Astrocyte of the spinal cord (primary cell): Measurements from ENCODE around the gene EPB41L1.

Experiments used
- DNase-seq: peaks from one replicate; pipeline ENCODE4 v3.0.0; 2011; ENCODE audit warnings: low read depth, low spot score
- H3K4me3 ChIP-seq: 2 replicates; pipeline ENCODE4 v1.5.1; 2011; ENCODE audit warnings: low read depth, mild to moderate bottlenecking, low read length, moderate library complexity
- in situ Hi-C: cut with HindIII; loops from 2 replicates; pipeline ENCODE4 v1.10.0; 2017; ENCODE audit warnings: low sequenced_read_pairs
- TF ChIP-seq, protein P1 (sequence below): IDR thresholded peaks from 2 replicates; pipeline ENCODE4 v1.5.1; 2012; ENCODE audit warnings: low read depth, mild to moderate bottlenecking, low read length, inconsistent platforms

Gene EPB41L1

DNA sequence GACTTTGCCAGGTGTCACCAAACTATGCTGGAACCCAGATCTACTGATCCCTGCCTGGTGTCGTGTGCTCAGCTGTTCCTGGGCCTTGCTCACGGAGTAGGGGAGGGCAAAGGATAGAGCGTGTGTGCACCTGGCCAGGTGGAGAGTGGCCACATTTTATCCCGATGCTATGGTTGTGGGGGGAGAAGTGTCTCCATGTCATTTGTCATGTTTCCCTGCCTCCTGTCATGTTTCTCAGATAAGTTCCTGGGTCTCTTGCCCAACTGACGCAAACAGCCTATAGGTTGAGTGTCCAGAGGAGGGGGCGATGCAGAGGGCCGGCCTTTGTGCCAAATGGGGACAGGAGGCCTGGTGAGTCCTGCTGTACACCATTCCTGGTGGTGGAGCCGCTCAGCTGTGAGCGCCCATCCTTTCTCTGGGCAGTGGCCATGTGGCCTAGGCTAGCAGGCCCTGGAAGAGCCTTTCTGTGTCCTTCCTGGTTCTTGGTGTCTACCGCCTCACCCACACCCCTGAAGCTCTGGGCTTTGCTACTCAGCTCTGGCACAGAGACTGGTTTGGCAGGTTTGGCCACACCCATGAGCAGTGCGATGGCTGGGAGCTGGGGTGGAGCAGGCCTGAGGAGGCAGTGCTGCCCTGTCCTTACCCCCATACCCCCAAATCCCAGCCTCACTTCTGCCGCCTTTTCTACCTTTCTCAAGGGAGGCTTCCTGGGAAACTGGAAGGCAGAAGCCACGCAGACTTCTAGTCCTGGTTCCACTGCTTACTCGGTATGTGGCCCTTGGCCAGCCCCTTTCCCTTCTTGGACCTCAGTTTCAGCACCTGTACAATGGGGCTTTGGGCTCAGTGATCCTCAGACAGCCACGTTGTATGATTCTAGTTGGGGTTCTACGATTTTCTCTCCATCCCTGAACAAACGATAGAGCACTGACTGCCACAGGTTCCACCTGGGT lies 32.3 kb upstream of the EPB41L1 start:
- in situ Hi-C loops: no loop called here
- TF ChIP-seq, protein P1, sequence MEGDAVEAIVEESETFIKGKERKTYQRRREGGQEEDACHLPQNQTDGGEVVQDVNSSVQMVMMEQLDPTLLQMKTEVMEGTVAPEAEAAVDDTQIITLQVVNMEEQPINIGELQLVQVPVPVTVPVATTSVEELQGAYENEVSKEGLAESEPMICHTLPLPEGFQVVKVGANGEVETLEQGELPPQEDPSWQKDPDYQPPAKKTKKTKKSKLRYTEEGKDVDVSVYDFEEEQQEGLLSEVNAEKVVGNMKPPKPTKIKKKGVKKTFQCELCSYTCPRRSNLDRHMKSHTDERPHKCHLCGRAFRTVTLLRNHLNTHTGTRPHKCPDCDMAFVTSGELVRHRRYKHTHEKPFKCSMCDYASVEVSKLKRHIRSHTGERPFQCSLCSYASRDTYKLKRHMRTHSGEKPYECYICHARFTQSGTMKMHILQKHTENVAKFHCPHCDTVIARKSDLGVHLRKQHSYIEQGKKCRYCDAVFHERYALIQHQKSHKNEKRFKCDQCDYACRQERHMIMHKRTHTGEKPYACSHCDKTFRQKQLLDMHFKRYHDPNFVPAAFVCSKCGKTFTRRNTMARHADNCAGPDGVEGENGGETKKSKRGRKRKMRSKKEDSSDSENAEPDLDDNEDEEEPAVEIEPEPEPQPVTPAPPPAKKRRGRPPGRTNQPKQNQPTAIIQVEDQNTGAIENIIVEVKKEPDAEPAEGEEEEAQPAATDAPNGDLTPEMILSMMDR: no peak
- DNase-seq: no peak
- no peak overlapping the region for H3K4me3 ChIP-seq

DNA sequence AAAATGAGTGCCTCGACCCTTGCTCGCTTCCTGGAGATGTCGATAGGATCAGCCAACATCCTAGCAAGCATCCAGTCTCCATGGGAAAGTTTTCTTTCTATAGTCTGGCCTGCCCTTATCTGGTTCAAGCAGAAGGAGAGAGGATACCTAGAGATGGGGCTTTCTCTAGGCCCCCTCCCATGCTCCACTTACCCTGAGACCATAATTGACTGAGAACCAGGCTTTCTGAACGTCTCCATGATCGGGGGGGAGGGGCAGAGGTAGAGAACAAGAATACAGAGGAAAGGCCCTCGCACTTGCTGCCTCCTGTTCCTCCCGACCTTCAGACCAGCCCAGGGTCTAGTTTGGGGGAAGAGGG lies 31.6 kb upstream of the EPB41L1 start:
- TF ChIP-seq, protein P1: no peak
- DNase-seq: no peak
- in situ Hi-C loops: no loop called here
- H3K4me3 ChIP-seq: no peak overlapping the region

DNA sequence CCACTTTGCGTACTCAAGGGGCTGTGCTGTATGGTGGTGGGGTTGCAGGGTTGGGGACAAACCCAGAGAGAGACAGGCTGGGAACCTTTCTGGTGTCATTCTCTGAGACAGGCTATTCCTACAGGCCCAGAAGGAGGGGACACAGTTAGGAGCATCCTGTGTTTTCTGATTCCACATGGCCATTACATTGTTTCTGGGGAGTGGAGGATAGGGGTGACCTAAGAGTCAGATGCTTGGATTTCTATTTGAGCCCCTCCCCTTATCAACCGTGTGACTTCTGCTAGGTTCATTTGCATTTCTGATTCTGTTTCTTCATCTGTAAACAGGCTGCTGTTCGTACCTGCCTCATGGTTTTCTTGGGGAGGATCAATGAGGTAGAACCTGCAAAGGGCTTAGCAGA lies 29.4 kb upstream of the EPB41L1 start:
- in situ Hi-C loops: no loop called here
- TF ChIP-seq, protein P1: no peak
- H3K4me3 ChIP-seq: no peak overlapping the region
- DNase-seq: no peak

DNA sequence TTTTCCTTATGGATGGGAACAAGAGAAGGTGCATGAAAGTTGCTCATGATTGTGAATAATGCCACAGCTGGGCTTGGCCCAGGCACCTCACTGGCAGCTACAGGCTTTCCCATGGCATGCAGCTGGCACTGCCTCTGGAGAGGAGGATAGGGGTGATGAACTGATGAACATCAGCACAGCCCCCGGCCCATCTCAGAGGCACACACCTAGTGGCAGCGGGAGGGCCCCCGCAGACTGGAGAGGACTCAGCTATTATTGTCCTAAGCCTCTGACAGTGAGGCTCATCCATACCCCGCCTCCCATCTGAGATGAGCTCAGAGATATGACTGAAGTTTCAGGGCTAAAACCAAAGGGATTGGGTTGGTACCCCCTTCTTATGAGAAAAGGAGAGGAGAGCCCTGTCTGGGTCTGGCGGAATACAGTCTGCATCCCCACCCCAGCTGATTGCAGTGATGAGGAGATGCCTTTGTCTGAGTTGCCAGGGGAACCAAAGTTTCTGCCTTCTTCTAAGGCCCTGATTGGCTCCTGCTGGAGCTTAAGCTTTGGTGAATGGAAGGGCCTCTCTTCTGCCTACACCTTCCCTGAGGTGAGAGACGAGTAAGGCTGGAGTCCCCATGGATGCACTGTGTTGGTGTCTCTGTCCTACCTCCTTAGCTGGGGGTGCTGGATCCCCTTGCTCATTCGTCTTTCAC lies 27.6 kb upstream of the EPB41L1 start:
- in situ Hi-C loops: no loop called here
- no peak for DNase-seq
- TF ChIP-seq, protein P1: no peak
- no peak overlapping the region for H3K4me3 ChIP-seq

DNA sequence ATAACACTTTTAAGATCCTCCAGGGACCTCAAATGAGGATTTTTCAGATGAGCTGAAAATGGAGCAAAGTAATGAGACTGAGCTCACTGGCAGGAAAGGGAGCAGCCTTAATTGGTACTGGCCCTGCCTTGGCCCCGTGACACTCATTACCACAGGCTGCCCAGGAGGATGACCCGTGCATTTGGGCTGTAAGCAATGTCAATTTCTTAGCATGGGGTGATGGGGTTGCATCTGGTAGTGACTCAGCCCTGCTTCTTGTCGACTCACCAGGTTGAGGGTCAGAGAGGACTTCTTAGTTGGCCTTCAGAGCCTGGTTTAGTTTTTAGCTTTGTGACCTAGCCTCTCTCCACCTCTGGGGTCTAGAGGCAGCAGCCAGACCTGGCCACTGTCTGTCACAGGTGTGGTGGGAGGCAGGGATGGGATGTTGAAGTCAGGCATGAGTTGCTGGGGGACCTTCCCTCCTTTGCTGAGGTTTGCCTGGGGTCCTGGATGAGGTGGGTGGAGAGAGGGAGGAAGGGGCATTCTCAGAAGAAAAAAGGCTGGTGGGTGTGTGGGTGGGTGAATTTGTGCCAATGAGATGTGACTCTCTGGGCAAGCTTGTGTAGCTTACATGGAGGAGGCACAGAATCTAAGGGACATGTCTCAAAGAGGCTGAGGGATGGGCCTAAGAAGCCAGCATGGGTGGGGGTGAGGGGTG lies 25.9 kb upstream of the EPB41L1 start:
- H3K4me3 ChIP-seq: no peak overlapping the region

DNA sequence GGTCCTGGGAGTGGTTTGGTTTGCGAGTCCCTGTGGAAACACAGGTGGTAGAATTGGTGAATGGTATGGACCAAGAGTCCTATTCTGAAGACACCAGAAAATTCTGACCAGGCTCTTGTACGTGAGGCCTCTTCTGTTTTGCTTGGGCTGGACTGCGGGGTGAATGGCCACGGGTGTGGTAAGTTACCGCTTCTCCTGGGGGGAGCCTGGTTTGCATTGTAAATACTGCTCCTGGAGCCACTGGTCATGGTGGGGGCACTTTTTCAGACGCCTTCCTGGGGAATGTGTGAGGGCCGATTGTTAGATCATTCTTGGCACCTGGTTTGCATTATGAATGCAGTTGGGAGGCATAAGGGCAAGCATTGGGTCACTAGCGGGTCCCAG lies 25.4 kb upstream of the EPB41L1 start:
- in situ Hi-C loops: no loop called here
- TF ChIP-seq, protein P1: no peak
- no peak overlapping the region for H3K4me3 ChIP-seq
- DNase-seq: no peak

More for the DNA sequence above, 25.9 kb upstream of the EPB41L1 start:
- TF ChIP-seq, protein P1: no peak
- peak; percentile 31 for DNase-seq
- in situ Hi-C loops: no loop called here
